HEK293 (cell line): Measurements from ENCODE around the gene APOL2.

Source experiments
- ZNF133 ChIP-seq: fragments of 450-650 bp; formaldehyde crosslinking; IDR thresholded peaks from 2 replicates; pipeline ENCODE4 v1.5.1; 2016; ENCODE audit warnings: missing biosample characterization, missing genetic modification characterization
- ZNF571 ChIP-seq: fragments of 450-650 bp; formaldehyde crosslinking; IDR thresholded peaks from 2 replicates; pipeline ENCODE4 v1.5.0; 2017; ENCODE audit warnings: missing biosample characterization, missing genetic modification characterization
- TF ChIP-seq, protein P1 (sequence below): fragments of 450-650 bp; formaldehyde crosslinking; IDR thresholded peaks from 2 replicates; pipeline ENCODE4 v1.5.1; 2016; ENCODE audit warnings: missing biosample characterization, missing genetic modification characterization

DNA sequence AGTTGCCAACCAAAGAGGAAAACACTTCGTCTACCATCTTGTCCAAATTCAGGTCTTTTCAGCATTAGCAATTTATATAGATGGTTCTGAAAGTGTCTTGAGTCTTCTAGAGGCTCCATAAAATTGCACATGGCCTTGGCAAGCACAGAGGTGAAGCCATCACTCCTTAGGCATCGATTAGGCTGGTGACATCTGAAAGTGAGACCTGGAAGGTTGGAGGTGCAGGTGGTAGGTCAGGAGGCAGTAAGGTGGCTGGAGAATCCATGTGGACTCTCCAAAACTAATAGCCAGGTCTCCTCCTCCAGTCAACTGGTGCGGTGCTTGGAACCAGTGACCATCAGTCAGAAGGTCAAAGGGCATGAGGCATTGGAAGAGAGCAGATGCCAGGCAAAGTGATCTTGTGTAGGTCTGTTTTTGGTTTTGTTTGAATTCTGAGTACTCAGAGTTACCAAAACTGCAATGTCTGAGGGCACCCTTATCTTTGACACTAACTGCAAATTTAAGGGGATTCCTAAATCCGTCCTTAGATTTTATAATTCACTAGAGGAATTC lies 6.6 kb upstream of the APOL2 start:
- TF ChIP-seq ZNF133 (tag by site-specific recombination) (no peak), ZNF571 (tag by site-specific recombination) (no peak)
- TF ChIP-seq, protein P1, sequence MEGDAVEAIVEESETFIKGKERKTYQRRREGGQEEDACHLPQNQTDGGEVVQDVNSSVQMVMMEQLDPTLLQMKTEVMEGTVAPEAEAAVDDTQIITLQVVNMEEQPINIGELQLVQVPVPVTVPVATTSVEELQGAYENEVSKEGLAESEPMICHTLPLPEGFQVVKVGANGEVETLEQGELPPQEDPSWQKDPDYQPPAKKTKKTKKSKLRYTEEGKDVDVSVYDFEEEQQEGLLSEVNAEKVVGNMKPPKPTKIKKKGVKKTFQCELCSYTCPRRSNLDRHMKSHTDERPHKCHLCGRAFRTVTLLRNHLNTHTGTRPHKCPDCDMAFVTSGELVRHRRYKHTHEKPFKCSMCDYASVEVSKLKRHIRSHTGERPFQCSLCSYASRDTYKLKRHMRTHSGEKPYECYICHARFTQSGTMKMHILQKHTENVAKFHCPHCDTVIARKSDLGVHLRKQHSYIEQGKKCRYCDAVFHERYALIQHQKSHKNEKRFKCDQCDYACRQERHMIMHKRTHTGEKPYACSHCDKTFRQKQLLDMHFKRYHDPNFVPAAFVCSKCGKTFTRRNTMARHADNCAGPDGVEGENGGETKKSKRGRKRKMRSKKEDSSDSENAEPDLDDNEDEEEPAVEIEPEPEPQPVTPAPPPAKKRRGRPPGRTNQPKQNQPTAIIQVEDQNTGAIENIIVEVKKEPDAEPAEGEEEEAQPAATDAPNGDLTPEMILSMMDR (tag by site-specific recombination): no peak
